ENCODE measurements around the gene MSH5.

DNA sequence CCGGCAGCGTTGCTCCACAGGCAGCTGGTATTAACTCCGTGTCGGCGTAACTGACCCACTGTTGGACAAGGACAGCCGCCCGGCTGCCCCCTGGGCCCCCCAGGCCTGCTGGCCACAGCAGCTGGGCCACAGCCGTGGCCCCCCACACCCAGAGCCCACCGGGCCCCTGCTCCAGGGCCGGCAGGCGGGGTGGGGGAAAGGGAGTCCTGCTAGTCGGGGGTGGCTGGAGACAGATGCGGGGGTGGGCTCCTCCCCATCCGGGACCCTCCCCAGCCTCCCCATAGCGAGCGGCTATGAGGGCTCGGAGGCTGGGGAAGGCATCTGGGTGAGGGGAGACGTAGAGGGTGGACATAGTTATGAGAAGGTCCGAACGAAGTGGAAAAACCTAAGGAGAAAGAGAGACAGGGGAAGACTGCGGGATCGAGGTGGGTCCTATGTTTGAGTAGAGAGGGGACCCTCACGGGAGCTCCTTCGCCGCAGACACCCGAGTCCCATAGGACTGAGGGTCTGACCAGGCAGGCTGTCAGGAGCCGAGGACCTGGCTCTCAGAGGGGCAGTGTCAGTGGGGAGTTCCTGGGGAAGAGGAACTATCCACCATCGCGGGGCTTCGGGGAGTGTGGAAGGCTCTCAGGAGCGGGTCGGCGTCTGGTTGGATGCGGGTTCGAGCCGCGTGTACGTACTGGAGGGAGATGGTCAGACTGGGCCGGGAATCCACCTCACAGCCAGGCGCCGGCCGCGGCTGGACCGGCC, 55.2 kb downstream of the MSH5 start:
- TF ChIP-seq, protein P1, sequence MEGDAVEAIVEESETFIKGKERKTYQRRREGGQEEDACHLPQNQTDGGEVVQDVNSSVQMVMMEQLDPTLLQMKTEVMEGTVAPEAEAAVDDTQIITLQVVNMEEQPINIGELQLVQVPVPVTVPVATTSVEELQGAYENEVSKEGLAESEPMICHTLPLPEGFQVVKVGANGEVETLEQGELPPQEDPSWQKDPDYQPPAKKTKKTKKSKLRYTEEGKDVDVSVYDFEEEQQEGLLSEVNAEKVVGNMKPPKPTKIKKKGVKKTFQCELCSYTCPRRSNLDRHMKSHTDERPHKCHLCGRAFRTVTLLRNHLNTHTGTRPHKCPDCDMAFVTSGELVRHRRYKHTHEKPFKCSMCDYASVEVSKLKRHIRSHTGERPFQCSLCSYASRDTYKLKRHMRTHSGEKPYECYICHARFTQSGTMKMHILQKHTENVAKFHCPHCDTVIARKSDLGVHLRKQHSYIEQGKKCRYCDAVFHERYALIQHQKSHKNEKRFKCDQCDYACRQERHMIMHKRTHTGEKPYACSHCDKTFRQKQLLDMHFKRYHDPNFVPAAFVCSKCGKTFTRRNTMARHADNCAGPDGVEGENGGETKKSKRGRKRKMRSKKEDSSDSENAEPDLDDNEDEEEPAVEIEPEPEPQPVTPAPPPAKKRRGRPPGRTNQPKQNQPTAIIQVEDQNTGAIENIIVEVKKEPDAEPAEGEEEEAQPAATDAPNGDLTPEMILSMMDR (IDR thresholded peaks at IDR 0.05; ENCODE audit: insufficient read depth, low read length, poor library complexity, severe bottlenecking), result no peak
- TF ChIP-seq EZH2phosphoT487 (conservative IDR thresholded peaks at IDR 0.05; ENCODE audit: low read length), result no peak

Measured in SU-DHL-6 (cell line).